Muscle layer of colon (tissue), 2 donors: ENCODE results near the gene TTC31.

Experiments
- H3K27ac ChIP-seq: one replicate; pipeline ENCODE4 v1.7.0; 2013; ENCODE audit warnings: low read depth, mild to moderate bottlenecking, low read length, moderate library complexity
- H3K27me3 ChIP-seq, 2 donors: one replicate each; pipeline ENCODE4 v1.7.0; 2013; ENCODE audit warnings: low read length in 2 of 2, mild to moderate bottlenecking in 2 of 2; ENCODE audit not compliant: insufficient read depth in 2 of 2, control insufficient read depth in 1 of 2
- H3K36me3 ChIP-seq: one replicate; pipeline ENCODE4 v1.7.0; 2013; ENCODE audit warnings: mild to moderate bottlenecking, low read length; ENCODE audit not compliant: insufficient read depth
- H3K4me1 ChIP-seq: one replicate; pipeline ENCODE4 v1.7.0; 2013; ENCODE audit warnings: mild to moderate bottlenecking, low read length; ENCODE audit not compliant: insufficient read depth
- H3K4me3 ChIP-seq, 2 donors: one replicate each; pipeline ENCODE4 v1.7.0; 2013; ENCODE audit warnings: low read length in 2 of 2, low read depth in 1 of 2, mild to moderate bottlenecking in 1 of 2, moderate library complexity in 1 of 2
- H3K9ac ChIP-seq: one replicate; pipeline ENCODE4 v1.7.0; 2013; ENCODE audit warnings: low read length
- H3K9me3 ChIP-seq: one replicate; pipeline ENCODE4 v1.7.0; 2013; ENCODE audit warnings: mild to moderate bottlenecking, low read length
- donor health status: abdominal sarcoma.
- donor health status: Adenocarcinoma of cecum.

The TTC31 gene

GRCh38 chr2:74513605-74514367, 30.9 kb downstream of the TTC31 start:
- H3K4me1 ChIP-seq: peaks cover 6% of the 10 kb centered on the region
- no peak overlapping the region for H3K9ac ChIP-seq
- H3K36me3 ChIP-seq: no peaks in the 10 kb centered on the region
- H3K9me3 ChIP-seq: no peaks in the 10 kb centered on the region
- H3K27ac ChIP-seq: no peak overlapping the region
- H3K4me3 ChIP-seq: no peak overlapping the region
- H3K27me3 ChIP-seq: peaks cover 63 to 85% of the 10 kb centered on the region in 2 donors

DNA sequence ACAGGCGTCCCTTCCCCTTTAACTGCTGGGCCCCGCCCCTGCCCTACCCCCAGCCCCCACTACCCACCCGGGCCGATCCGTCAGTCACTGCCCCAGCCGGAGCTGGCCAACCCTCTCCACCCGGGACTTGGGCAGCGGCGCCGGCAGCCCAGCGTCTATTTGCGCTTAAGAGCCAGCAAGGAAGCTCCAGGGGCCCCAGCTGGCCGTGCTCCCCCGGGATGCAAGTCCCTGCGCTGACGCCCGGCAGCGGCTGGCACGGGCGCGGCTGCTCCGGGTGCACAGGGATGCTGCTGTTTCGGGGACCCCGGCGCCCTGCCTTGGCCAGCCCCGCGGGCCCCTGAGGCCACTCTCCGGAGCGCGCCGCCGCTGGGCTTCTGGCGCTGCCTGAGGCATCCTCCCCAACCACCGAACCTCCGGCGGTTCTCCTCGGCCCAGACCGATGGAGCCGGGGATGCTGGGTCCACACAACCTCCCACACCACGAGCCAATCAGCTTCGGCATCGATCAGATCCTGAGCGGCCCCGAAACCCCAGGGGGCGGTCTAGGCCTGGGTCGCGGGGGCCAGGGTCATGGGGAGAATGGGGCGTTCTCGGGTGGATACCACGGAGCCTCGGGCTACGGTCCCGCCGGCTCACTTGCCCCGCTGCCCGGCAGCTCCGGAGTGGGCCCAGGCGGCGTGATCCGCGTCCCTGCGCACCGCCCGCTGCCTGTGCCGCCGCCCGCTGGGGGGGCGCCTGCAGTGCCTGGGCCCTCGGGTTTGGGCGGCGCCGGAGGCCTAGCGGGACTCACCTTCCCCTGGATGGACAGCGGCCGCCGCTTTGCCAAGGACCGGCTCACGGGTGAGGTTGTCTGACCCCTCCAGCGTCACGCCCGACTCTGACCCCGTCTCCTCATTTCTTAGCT, 31.7 kb downstream of the TTC31 start, which contains the start of gene TLX2:
Gene TLX2 (plus strand): TSS at position 83 of the 903 bp plus-strand sequence. CDS start 357 bp downstream, at position 440.
- Histone ChIP-seq H3K4me3 (no peak within 1 kb of the TSS), H3K36me3 (no peaks in the 10 kb centered on the region), H3K27me3 (peaks cover 65 to 94% of the 10 kb centered on the region in 2 donors), H3K27ac (no peak within 1 kb of the TSS), H3K9me3 (no peaks in the 10 kb centered on the region), H3K9ac (no peak within 1 kb of the TSS), H3K4me1 (peaks cover 6% of the 10 kb centered on the region)

- Histone ChIP-seq H3K27ac (no peak overlapping the region), H3K4me3 (no peak overlapping the region), H3K36me3 (no peaks in the 10 kb centered on the region), H3K9ac (no peak overlapping the region), H3K27me3 (peaks cover 65 to 90% of the 10 kb centered on the region in 2 donors), H3K4me1 (peaks cover 6% of the 10 kb centered on the region), H3K9me3 (no peaks in the 10 kb centered on the region)
Measured at GRCh38 chr2:74515271-74515980, 32.5 kb downstream of the TTC31 start.

DNA sequence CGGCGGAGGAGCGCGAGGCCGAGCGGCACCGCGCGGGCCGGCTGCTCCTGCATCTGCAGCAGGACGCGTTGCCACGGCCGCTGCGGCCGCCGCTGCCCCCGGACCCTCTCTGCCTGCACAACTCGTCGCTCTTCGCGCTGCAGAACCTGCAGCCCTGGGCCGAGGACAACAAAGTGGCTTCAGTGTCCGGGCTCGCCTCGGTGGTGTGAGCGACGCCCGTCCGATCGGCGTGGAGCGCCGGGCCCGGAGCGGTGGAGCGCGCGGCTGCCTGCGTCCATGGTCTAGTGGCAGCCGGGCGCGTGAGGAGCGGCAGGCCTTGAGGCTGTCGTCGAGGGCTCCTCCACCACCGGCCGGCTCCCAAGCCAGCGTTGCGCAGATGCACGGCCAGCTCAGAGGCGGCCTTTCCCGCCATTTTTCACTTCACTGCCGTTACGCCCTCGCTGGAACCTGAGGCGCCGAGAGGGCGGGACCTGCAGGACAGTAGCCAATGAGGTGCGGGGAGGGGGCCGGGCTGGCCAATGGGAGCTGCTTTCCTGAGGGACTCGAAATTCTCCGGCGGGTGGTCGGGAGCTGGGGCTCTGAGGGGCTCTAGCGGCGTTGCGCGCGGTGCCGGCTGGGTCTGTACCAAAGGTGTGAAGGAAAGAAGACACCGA, 33.2 kb downstream of the TTC31 start:
- H3K27ac ChIP-seq: no peak overlapping the region
- peaks cover 6% of the 10 kb centered on the region for H3K4me1 ChIP-seq
- no peaks in the 10 kb centered on the region for H3K36me3 ChIP-seq
- H3K9ac ChIP-seq: no peak overlapping the region
- H3K9me3 ChIP-seq: no peaks in the 10 kb centered on the region
- H3K27me3 ChIP-seq: peaks cover 65 to 83% of the 10 kb centered on the region in 2 donors
- no peak overlapping the region for H3K4me3 ChIP-seq

GRCh38 chr2:74516650-74517049, 33.8 kb downstream of the TTC31 start:
- H3K9me3 ChIP-seq: no peaks in the 10 kb centered on the region
- no peak overlapping the region for H3K27ac ChIP-seq
- no peak overlapping the region for H3K4me3 ChIP-seq
- peaks cover 6% of the 10 kb centered on the region for H3K4me1 ChIP-seq
- no peak overlapping the region for H3K9ac ChIP-seq
- H3K27me3 ChIP-seq: peaks cover 63 to 80% of the 10 kb centered on the region in 2 donors
- no peaks in the 10 kb centered on the region for H3K36me3 ChIP-seq

GRCh38 chr2:74522516-74522915, 39.6 kb downstream of the TTC31 start:
- peaks cover 15 to 21% of the 10 kb centered on the region in 2 donors for H3K27me3 ChIP-seq
- no peak overlapping the region for H3K4me3 ChIP-seq
- H3K36me3 ChIP-seq: peaks cover 21% of the 10 kb centered on the region
- no peaks in the 10 kb centered on the region for H3K4me1 ChIP-seq
- no peaks in the 10 kb centered on the region for H3K9me3 ChIP-seq
- no peak overlapping the region for H3K27ac ChIP-seq
- no peak overlapping the region for H3K9ac ChIP-seq

GRCh38 chr2:74524005-74524404, 41.1 kb downstream of the TTC31 start:
- H3K4me1 ChIP-seq: peaks cover 14% of the 10 kb centered on the region
- H3K27ac ChIP-seq: no peak overlapping the region
- H3K27me3 ChIP-seq: peaks cover 0 to 9% of the 10 kb centered on the region in 2 donors
- H3K9me3 ChIP-seq: no peaks in the 10 kb centered on the region
- H3K36me3 ChIP-seq: peaks cover 30% of the 10 kb centered on the region
- H3K4me3 ChIP-seq: no peak overlapping the region
- no peak overlapping the region for H3K9ac ChIP-seq

GRCh38 chr2:74524955-74525716, 42.3 kb downstream of the TTC31 start:
- H3K9me3 ChIP-seq: no peaks in the 10 kb centered on the region
- no peak overlapping the region for H3K27ac ChIP-seq
- no peak overlapping the region for H3K9ac ChIP-seq

DNA sequence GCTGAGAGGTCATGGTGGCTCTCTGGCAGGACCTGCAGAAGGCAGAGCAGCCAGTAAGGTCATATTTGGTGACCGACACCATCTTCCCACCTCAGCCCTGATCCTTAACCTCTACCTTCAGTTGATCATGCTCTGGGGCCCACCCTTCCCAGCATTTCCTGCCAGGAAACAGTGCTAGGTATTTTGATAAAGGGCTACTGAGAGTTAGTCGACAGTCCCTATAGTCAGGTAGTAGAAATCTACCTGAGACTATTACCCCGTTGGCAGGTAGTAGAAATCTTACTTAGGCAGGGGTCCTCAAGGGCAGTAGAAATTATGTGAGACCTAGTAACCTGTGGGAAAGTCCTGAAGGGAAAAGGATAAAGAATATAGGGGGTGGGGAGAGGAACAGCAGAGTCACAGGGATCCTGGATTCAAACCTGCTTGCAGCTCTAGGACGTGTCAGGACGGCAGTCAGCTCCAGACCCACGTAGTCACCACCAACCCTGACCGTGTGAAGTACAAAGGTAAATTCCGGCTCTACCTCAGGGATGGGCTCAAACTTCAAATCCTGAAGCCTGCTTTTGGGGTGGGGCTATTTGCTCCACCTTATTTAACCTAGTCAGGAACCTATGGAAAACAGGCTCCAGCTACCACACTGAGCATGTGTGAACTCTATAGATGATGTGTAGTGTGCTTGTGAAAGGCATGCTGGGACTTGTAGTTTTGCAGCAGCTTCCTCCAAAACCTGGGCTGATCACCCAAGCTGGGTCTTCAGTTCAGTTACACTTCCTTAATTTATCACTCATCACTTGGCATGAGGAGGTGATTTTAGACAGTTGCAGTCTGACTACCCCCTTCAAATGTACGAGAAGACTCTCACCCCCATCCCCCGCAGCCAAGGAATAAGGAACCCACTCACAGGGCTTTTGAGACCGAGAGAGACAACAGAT, 43.1 kb downstream of the TTC31 start, which contains the start of gene DQX1:
Gene DQX1 (minus strand): TSS at position 515 of the 932 bp plus-strand sequence. CDS start 502 bp downstream, at position 13.
- no peak within 1 kb of the TSS for H3K27ac ChIP-seq
- peaks cover 19% of the 10 kb centered on the region for H3K4me1 ChIP-seq
- H3K9me3 ChIP-seq: no peaks in the 10 kb centered on the region
- H3K4me3 ChIP-seq: no peak within 1 kb of the TSS
- peaks cover 30% of the 10 kb centered on the region for H3K36me3 ChIP-seq
- no peaks in the 10 kb centered on the region for H3K27me3 ChIP-seq
- no peak within 1 kb of the TSS for H3K9ac ChIP-seq

More at GRCh38 chr2:74524955-74525716, 42.3 kb downstream of the TTC31 start:
- Histone ChIP-seq H3K4me1 (peaks cover 15% of the 10 kb centered on the region), H3K36me3 (peaks cover 30% of the 10 kb centered on the region), H3K4me3 (no peak overlapping the region), H3K27me3 (no peaks in the 10 kb centered on the region)
